ENCODE results near the gene CCZ1. TPM values are rescaled to one million over a fixed set of nuclear protein-coding genes. Genes with fewer than 3 reads are reported as not detected.
"Not testable (repeated sequence)": the region's sequence is repeated elsewhere in the genome, so short reads cannot be mapped to it uniquely, and the experiment has no call there.

Gene CCZ1
- total and polyA plus RNA-seq, 2 of the 4 experiments (the other 2 are of a cell fraction) = 25.4 to 28.7 TPM

- H3K4ac ChIP-seq (ENCODE audit: low read depth, low read length); H3K9me1 ChIP-seq (ENCODE audit: insufficient read depth, low read length); ATAC-seq (ENCODE audit: low read depth); H3K4me3 ChIP-seq (ENCODE audit: insufficient read depth, low read depth, low read length); H2AFZ ChIP-seq (replicated peaks; ENCODE audit: low read length, poor library complexity); H3K14ac ChIP-seq (replicated peaks; ENCODE audit: low read depth, low read length); H3K27ac ChIP-seq (ENCODE audit: insufficient read depth, low read length); DNase-seq; H4K20me1 ChIP-seq (ENCODE audit: insufficient read depth, low read length); dilution Hi-C loops (cut with HindIII; ENCODE audit: low sequenced_read_pairs, unreplicated experiment); H4K5ac ChIP-seq (ENCODE audit: low read depth, low read length); H3K4me2 ChIP-seq (ENCODE audit: low read depth, low read length); H3K18ac ChIP-seq (ENCODE audit: low read depth, low read length); H2BK5ac ChIP-seq (ENCODE audit: low read depth, low read length, poor library complexity, severe bottlenecking); H3K4me1 ChIP-seq (ENCODE audit: control insufficient read depth, insufficient read depth, low read length); H3K79me1 ChIP-seq (ENCODE audit: low read depth in 1 of 2, low read length in 2 of 2); H4K91ac ChIP-seq (ENCODE audit: insufficient read depth, low read depth, low read length); H2BK15ac ChIP-seq (ENCODE audit: low read depth, low read length); H3K9ac ChIP-seq (ENCODE audit: low read depth, low read length); intact Hi-C loops (cut with micrococcal nuclease); H3K23ac ChIP-seq (ENCODE audit: low read depth, low read length); H2AK5ac ChIP-seq (ENCODE audit: low read depth, low read length); BruUV-seq (replicated peaks); H2BK20ac ChIP-seq (ENCODE audit: low read depth, low read length); H2BK120ac ChIP-seq (ENCODE audit: low read depth, low read length); H4K8ac ChIP-seq (ENCODE audit: low read depth in 2 of 2, low read length in 2 of 2); H2AK9ac ChIP-seq (replicated peaks; ENCODE audit: low read depth, low read length, poor library complexity); H3K36me3 ChIP-seq (ENCODE audit: control insufficient read depth, insufficient read depth, low read length); H3K9me3 ChIP-seq (ENCODE audit: control insufficient read depth, insufficient read depth, low read length); POLR2A ChIA-PET (ENCODE audit: unreplicated experiment); H3K56ac ChIP-seq (ENCODE audit: extremely low read depth, insufficient read depth, low read length): not testable (repeated sequence)
- in situ Hi-C loops (cut with MboI; ENCODE audit: low sequenced_read_pairs) = loop anchor here (25.0 kb wide), 1 partner anchor 947 kb away; no protein-coding TSS in a partner anchor
- CTCF ChIA-PET = interaction anchor here (0.6 kb wide), 1 partner anchor 689 kb away, joined by 3 read pairs; no protein-coding TSS in a partner anchor
- no CpG with 5 or more reads among the region's 9 CpGs for WGBS, 2 experiments (ENCODE audit: extremely low coverage in 2 of 2, insufficient read length in 1 of 2)
- H3K27me3 ChIP-seq (ENCODE audit: control insufficient read depth, insufficient read depth, low read length) = peaks cover 15% of the 10 kb centered on the region
These were observed 33.1 kb upstream of the CCZ1 start for GRCh38 chr7:5865279-5865931.
